ENCODE measurements around the gene SAMD7.

The SAMD7 gene

GRCh38 chr3:169911272-169911671, at the start of gene SAMD7:
Gene SAMD7, plus strand, starts transcription at chr3:169911572. Its CDS starts 7,927 bp downstream, at chr3:169919499.
- no peak for DNase-seq (ENCODE audit: low spot score)

GRCh38 chr3:169861871-169862270, 49.5 kb upstream of the SAMD7 start:
- DNase-seq (ENCODE audit: low spot score): no peak

GRCh38 chr3:169863458-169863899, 47.9 kb upstream of the SAMD7 start:
- peak; percentile 71 for DNase-seq (ENCODE audit: low spot score)

- no peak for DNase-seq (ENCODE audit: low spot score)
These were observed 47.1 kb upstream of the SAMD7 start for GRCh38 chr3:169864270-169864669.

GRCh38 chr3:169865176-169865767, 46.1 kb upstream of the SAMD7 start:
- no peak for DNase-seq (ENCODE audit: low spot score)

GRCh38 chr3:169867584-169868210, 43.7 kb upstream of the SAMD7 start:
- DNase-seq (ENCODE audit: low spot score): no peak

- DNase-seq (ENCODE audit: low spot score): no peak
These were observed 43.0 kb upstream of the SAMD7 start for GRCh38 chr3:169868369-169868768.

GRCh38 chr3:169869484-169870220, 41.7 kb upstream of the SAMD7 start, which contains the start of gene LRRC31:
Gene LRRC31, minus strand, starts transcription at chr3:169869935. Its CDS starts 128 bp downstream, at chr3:169869807.
- no peak for DNase-seq (ENCODE audit: low spot score)

- DNase-seq (ENCODE audit: low spot score): no peak
These were observed 40.1 kb upstream of the SAMD7 start for GRCh38 chr3:169871129-169871886.

- DNase-seq (ENCODE audit: low spot score): no peak
These were observed 32.3 kb upstream of the SAMD7 start for GRCh38 chr3:169879013-169879557.

- no peak for DNase-seq (ENCODE audit: low spot score)
These were observed 31.4 kb upstream of the SAMD7 start for GRCh38 chr3:169879845-169880575.

GRCh38 chr3:169880576-169881250, 30.7 kb upstream of the SAMD7 start:
- DNase-seq (ENCODE audit: low spot score): no peak

GRCh38 chr3:169886671-169887070, 24.7 kb upstream of the SAMD7 start:
- no peak for DNase-seq (ENCODE audit: low spot score)

GRCh38 chr3:169891886-169892285, 19.5 kb upstream of the SAMD7 start:
- DNase-seq (ENCODE audit: low spot score): no peak

GRCh38 chr3:169894110-169894509, 17.3 kb upstream of the SAMD7 start:
- no peak for DNase-seq (ENCODE audit: low spot score)

GRCh38 chr3:169895072-169895471, 16.3 kb upstream of the SAMD7 start:
- no peak for DNase-seq (ENCODE audit: low spot score)

- DNase-seq (ENCODE audit: low spot score): no peak
These were observed 14.1 kb upstream of the SAMD7 start for GRCh38 chr3:169897284-169897683.

GRCh38 chr3:169901453-169901852, 9.9 kb upstream of the SAMD7 start:
- no peak for DNase-seq (ENCODE audit: low spot score)

GRCh38 chr3:169905404-169905803, 6.0 kb upstream of the SAMD7 start:
- no peak for DNase-seq (ENCODE audit: low spot score)

GRCh38 chr3:169907476-169907875, 3.9 kb upstream of the SAMD7 start:
- no peak for DNase-seq (ENCODE audit: low spot score)

GRCh38 chr3:169907944-169908343, 3.4 kb upstream of the SAMD7 start:
- DNase-seq (ENCODE audit: low spot score): no peak
